Measurements from ENCODE around the gene UBD.
A peak's percentile ranks its signal among the peaks of the same experiment; 100 is the strongest.

The UBD gene

GRCh38 chr6:29505808-29506207 lies 53.7 kb downstream of the UBD start:
- DNase-seq, result peak in 2 of 42 donors; percentile 2 to 24
- intact Hi-C loops (cut with DNase I), result no loop called here

All from head of caudate nucleus (tissue), 42 donors.